IgD-negative memory B cell (primary cell): ENCODE data around the gene MSRB3. TPM values are rescaled to one million over a fixed set of nuclear protein-coding genes. Genes with fewer than 3 reads are reported as not detected.
"Not testable (repeated sequence)": the region's sequence is repeated elsewhere in the genome, so short reads cannot be mapped to it uniquely, and the experiment has no call there.

Experiments
- H3K27ac Mint-ChIP-seq, 3 donors: one replicate each; pipeline ENCODE4 v1.8.0; 2020 to 2022; ENCODE audit warnings: mild to moderate bottlenecking in 3 of 3, mixed read lengths in 3 of 3, moderate library complexity in 1 of 3
- H3K27me3 Mint-ChIP-seq: one replicate; pipeline ENCODE4 v1.8.0; 2021; ENCODE audit warnings: mixed read lengths
- H3K36me3 Mint-ChIP-seq: one replicate; pipeline ENCODE4 v1.8.0; 2020; ENCODE audit warnings: mild to moderate bottlenecking, mixed read lengths
- H3K4me1 Mint-ChIP-seq, 3 donors: one replicate each; pipeline ENCODE4 v1.8.0; 2020 to 2022; ENCODE audit warnings: mixed read lengths in 3 of 3, mild to moderate bottlenecking in 1 of 3
- H3K4me3 Mint-ChIP-seq, 4 donors: one replicate each; pipeline ENCODE4 v1.8.0; 2020 to 2022; ENCODE audit warnings: mild to moderate bottlenecking in 4 of 4, mixed read lengths in 4 of 4, moderate library complexity in 3 of 4
- H3K9me3 Mint-ChIP-seq, 3 donors: one replicate each; pipeline ENCODE4 v1.8.0; 2020 to 2021; ENCODE audit warnings: mixed read lengths in 3 of 3, mild to moderate bottlenecking in 1 of 3
- polyA plus RNA-seq: library from polyadenylated mRNA; unstranded; fragments of 300-500 nt; fragmentation: Illumina TruSeq; gene quantifications from one replicate; pipeline ENCODE4 v1.2.3, GENCODE V29; 2021

MSRB3 gene
- polyA plus RNA-seq, 1 donor from 2014 or later = not detected

DNA sequence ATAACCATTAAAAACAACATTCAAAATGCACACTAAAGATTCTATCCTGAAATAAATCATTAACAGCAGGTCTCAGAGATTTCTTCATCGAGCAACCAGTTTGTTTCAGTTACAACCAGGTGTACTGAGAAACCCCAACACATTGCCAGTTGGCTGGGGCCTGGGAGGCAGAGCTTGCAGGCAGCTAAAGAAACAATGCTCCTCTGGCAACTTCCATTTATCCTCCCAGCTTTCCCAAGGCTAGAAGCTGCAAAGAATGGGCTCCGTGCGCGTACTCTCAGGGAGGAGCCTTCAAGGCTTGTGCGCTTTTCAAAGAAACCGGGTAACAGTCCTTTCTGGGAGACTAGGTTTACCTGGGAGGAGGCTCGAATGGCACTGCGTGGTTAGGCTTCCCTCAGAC, 181.6 kb downstream of the MSRB3 start:
- Mint-ChIP-seq H3K27me3 (no peaks in the 10 kb centered on the region), H3K4me3 (no peak overlapping the region), H3K27ac (no peak overlapping the region), H3K4me1 (no peaks in the 10 kb centered on the region), H3K36me3 (no peaks in the 10 kb centered on the region), H3K9me3 (no peaks in the 10 kb centered on the region)

DNA sequence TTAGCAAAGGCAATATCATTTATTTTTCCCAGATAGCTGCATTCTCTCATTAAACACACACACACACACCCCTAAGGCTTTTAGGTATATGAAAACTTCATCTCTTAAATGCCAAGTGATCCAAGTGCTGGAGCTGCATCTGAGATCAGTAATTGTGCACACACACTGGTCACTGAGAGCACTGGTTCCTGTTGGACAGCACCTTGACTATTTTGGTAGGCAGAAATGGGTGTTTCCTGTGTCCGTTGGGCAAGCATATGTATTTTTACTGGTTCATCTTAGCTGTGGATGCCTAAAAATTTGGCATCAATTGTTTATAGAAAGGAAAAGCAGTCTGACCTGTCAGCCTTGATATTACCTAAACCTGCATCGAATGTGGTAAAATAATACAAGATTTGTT, 182.5 kb downstream of the MSRB3 start:
- no peaks in the 10 kb centered on the region for H3K27me3 Mint-ChIP-seq
- no peaks in the 10 kb centered on the region for H3K4me1 Mint-ChIP-seq
- no peaks in the 10 kb centered on the region for H3K9me3 Mint-ChIP-seq
- no peak overlapping the region for H3K4me3 Mint-ChIP-seq
- no peaks in the 10 kb centered on the region for H3K36me3 Mint-ChIP-seq
- no peak overlapping the region for H3K27ac Mint-ChIP-seq

DNA sequence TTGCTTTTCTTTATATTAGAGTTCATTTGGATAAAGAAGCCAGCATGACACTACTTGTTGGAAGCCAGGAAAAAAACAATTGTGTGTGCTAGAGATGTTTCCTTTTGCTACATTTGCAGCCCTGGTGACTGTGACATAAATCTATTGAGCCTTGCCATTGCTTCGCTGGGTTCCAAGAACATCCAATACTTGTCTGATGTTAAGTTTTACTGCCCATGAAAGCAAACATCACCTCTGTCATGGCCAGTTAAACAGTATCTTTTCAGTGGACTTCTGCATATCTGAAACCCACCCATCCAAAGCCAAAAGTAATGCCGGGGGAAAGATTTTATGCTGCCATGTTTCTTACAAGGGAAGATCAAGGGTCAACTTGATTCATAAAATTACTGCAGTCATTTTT, 184.0 kb downstream of the MSRB3 start:
- Mint-ChIP-seq H3K27me3 (no peaks in the 10 kb centered on the region), H3K9me3 (no peaks in the 10 kb centered on the region), H3K36me3 (no peaks in the 10 kb centered on the region), H3K4me3 (no peak overlapping the region), H3K4me1 (no peaks in the 10 kb centered on the region), H3K27ac (no peak overlapping the region)

DNA sequence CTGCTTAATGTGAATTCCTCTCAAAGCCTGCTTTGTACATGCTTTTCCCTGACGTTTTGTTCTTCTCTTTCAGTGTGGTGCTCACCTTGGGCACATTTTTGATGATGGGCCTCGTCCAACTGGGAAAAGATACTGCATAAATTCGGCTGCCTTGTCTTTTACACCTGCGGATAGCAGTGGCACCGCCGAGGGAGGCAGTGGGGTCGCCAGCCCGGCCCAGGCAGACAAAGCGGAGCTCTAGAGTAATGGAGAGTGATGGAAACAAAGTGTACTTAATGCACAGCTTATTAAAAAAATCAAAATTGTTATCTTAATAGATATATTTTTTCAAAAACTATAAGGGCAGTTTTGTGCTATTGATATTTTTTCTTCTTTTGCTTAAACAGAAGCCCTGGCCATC, 184.6 kb downstream of the MSRB3 start:
- Mint-ChIP-seq H3K27ac (no peak overlapping the region), H3K4me1 (no peaks in the 10 kb centered on the region), H3K27me3 (no peaks in the 10 kb centered on the region), H3K4me3 (no peak overlapping the region), H3K9me3 (no peaks in the 10 kb centered on the region), H3K36me3 (no peaks in the 10 kb centered on the region)

DNA sequence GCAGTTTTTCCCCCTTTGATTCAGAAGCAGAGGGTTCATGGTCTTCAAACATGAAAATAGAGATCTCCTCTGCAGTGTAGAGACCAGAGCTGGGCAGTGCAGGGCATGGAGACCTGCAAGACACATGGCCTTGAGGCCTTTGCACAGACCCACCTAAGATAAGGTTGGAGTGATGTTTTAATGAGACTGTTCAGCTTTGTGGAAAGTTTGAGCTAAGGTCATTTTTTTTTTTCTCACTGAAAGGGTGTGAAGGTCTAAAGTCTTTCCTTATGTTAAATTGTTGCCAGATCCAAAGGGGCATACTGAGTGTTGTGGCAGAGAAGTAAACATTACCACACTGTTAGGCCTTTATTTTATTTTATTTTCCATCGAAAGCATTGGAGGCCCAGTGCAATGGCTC, 185.1 kb downstream of the MSRB3 start:
- H3K36me3 Mint-ChIP-seq = no peaks in the 10 kb centered on the region
- no peaks in the 10 kb centered on the region for H3K4me1 Mint-ChIP-seq
- no peak overlapping the region for H3K4me3 Mint-ChIP-seq

DNA sequence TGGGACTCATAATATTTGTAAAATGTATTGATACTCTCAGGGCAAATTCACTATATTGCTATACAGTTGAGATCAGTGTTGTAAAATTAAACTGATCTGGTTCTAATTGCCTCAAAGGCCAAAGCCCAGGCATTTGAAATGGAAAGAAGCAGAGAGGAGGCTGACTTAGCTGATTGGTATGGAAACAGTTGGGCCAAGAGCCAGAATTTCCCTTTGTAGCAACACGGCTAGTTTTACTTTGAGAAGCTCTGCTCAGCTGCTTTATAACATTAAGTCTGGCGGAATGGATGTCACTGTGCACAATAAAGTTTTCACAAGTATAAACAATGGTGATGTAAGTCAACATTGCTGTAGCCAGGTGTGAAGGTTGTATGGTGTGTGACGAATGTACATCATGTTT, 186.4 kb downstream of the MSRB3 start:
- Mint-ChIP-seq H3K36me3 (no peaks in the 10 kb centered on the region), H3K4me1 (no peaks in the 10 kb centered on the region), H3K4me3 (no peak overlapping the region), H3K27ac (no peak overlapping the region), H3K27me3 (peaks cover 3% of the 10 kb centered on the region), H3K9me3 (no peaks in the 10 kb centered on the region)

More for the DNA sequence above, 185.1 kb downstream of the MSRB3 start:
- no peaks in the 10 kb centered on the region for H3K27me3 Mint-ChIP-seq
- H3K27ac Mint-ChIP-seq = no peak overlapping the region
- no peaks in the 10 kb centered on the region for H3K9me3 Mint-ChIP-seq

DNA sequence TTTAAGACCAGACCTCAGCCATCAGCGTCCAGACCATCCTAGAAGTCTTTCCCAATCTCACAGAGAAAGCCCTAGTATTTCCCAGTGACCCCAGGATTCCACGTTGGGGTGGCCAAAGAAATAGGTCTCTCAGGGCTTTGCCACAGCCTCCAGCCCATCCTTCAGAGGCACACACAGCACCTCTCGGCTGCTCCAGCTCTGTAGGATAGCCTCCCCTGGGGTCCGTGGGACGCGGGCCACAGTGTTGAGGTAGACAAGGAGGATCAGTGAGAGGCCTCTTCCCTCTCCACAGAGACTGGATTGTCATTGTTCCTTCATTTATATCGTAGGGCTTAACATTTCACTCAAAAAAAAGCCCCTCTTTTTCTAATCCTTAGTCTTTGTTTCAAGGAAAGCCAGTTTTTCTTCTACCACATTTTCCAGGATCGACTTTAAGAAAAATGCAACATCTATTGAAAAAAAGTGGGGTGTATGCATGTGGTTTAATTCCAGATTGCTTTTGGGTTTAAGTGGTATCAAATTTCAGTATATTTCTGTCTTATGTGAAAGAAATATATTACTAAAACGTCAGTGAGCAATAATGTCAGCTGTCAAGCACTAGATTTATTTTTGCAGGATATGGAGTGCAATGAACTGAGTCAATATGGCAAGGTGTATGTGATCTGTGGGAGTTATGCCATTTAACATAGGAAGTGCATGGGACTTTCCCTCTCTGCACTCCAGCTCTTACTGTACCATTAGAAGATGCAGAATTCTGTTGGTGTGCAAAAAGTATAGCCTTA, 187.5 kb downstream of the MSRB3 start:
- Mint-ChIP-seq H3K27me3 (peaks cover 3% of the 10 kb centered on the region), H3K4me1 (no peaks in the 10 kb centered on the region), H3K27ac (no peak overlapping the region), H3K4me3 (no peak overlapping the region), H3K36me3 (no peaks in the 10 kb centered on the region), H3K9me3 (no peaks in the 10 kb centered on the region)

DNA sequence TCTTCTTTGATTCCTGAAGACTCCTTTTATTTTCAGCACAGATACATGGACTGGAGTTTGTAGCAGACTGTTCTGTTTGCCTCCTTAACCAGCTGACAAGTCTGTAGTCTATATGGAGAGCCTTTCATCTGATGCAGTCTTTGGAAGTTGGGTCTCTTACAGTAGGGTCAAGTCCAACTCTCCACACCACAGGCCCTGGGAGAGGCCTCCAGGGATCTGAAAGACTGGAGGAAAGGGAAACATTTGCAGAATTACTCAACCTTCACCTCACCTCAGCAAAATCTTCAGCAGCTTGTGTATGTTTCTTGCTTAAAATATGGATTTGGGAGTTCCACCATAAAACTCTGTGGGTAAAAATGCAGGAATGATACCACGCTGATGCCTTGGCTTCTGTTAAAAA, 188.4 kb downstream of the MSRB3 start:
- no peak overlapping the region for H3K4me3 Mint-ChIP-seq

DNA sequence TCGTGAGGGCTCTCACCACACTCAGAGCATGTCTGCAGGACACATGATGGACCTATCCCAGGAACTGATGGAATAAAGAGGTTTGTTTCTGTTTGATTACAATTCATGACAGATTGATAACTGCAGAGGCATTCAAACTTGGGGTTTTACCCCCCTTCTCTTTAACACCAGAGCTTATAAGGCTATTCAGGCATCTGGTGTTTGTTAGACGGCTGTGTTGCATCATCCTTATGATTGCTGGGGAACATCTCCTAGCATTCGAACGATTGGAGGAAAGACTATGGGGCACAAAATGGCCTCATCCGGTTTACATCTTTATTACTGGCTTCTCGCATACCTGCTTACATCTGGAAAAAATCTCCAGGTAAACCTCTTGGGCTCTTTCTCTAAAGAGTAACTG, 191.8 kb downstream of the MSRB3 start:
- Mint-ChIP-seq H3K27me3 (peaks cover 3% of the 10 kb centered on the region), H3K9me3 (no peaks in the 10 kb centered on the region), H3K27ac (no peak overlapping the region), H3K4me3 (no peak overlapping the region), H3K36me3 (no peaks in the 10 kb centered on the region), H3K4me1 (no peaks in the 10 kb centered on the region)

More for the DNA sequence above, 188.4 kb downstream of the MSRB3 start:
- Mint-ChIP-seq H3K4me1 (no peaks in the 10 kb centered on the region), H3K36me3 (no peaks in the 10 kb centered on the region), H3K9me3 (no peaks in the 10 kb centered on the region), H3K27me3 (peaks cover 3% of the 10 kb centered on the region), H3K27ac (no peak overlapping the region)

DNA sequence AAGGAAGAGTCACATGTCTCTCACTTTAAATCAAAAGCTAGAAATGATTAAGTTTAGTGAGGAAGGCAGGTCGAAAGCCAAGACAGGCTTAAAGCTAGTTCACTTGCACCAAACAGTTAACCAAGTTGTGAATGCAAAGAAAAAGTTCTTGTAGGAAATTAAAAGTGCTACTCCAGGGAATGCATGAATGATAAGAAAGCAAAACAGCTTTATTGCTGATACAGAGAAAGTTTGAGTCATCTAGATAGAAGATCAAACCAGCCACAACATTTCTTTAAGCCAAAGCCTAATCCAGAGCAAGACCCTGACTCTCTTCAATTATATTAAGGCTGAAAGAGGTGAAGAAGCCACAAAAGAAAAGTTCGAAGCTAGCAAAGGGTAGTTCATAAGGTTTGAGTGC, 193.6 kb downstream of the MSRB3 start:
- no peaks in the 10 kb centered on the region for H3K36me3 Mint-ChIP-seq
- H3K4me3 Mint-ChIP-seq = no peak overlapping the region
- H3K4me1 Mint-ChIP-seq = no peaks in the 10 kb centered on the region
- H3K9me3 Mint-ChIP-seq = no peaks in the 10 kb centered on the region
- peaks cover 3% of the 10 kb centered on the region for H3K27me3 Mint-ChIP-seq
- no peak overlapping the region for H3K27ac Mint-ChIP-seq

DNA sequence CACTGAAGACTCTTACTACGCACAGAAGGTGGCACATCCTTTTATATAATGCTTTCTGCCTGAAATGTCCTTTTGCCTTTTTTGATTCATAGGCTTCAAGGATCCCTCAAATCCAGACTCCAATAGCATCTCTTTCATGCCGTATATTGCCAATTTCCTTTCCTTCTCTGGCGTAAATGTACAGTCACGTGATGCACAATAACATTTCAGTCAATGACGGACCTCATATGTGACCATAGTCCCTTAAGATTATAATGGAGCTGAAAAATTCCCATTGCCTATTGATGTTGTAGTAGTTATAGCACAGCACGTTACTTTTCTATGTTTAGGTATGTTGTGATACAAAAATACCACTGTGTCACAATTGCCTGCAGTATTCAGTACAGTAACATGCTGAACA, 196.3 kb downstream of the MSRB3 start:
- Mint-ChIP-seq H3K4me1 (no peaks in the 10 kb centered on the region), H3K27me3 (no peaks in the 10 kb centered on the region), H3K9me3 (no peaks in the 10 kb centered on the region), H3K4me3 (no peak overlapping the region), H3K36me3 (no peaks in the 10 kb centered on the region), H3K27ac (no peak overlapping the region)

DNA sequence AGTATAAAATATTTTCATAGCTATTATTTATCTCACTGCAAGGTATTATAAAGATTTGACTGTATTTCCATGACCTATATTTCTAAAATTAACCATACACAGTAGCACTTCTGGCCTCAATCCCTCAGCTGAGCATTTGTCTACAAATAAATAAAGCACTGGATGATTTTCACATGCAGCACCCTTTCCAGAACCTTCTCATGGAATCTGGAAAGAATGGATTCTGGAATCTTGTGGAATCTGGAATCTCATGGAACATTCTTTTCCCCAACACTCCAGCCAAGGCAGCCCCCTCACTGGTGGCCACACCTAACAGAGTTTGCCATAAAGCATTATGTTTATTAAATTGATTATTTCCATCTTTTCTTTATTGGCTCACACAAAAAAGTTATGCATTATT, 199.2 kb downstream of the MSRB3 start:
- Mint-ChIP-seq H3K27me3 (no peaks in the 10 kb centered on the region), H3K4me1 (no peaks in the 10 kb centered on the region), H3K4me3 (no peak overlapping the region), H3K36me3 (no peaks in the 10 kb centered on the region), H3K27ac (no peak overlapping the region), H3K9me3 (peaks cover 2 to 6% (median 2%) of the 10 kb centered on the region in 3 donors)

DNA sequence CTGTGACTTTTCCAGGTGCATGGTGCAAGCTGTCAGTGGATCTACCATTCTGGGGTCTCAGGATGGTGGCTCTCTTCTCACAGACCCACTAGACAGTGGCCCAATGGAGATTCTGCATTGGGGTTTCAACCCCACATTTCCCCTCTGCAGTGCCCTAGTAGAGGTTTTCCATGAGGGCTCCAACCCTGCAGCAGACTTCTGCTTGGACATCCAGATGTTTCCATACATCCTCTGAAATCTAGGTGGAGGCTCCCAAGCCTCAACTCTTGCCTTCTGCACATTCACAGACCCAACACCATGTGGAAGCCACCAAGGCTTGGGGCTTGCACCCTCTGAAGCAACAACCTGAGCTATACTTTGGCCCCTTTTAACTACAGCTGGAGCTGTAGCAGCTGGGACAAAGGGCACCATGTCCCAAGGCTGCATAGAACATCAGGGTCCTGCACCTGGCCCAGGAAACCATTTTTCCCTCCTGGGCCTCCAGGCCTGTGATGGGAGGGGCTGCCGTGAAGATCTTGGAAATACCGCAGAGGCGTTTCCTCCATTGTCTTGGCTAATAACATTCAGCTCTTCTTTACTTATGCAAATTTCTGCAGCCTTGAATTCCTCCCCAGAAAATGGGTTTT, 205.5 kb downstream of the MSRB3 start:
- peaks cover 14 to 20% (median 17%) of the 10 kb centered on the region in 3 donors for H3K9me3 Mint-ChIP-seq
- H3K36me3 Mint-ChIP-seq, H3K27ac Mint-ChIP-seq, H3K4me1 Mint-ChIP-seq, H3K27me3 Mint-ChIP-seq: not testable (repeated sequence)
- peak overlapping the region in 1 of 4 donors; percentile 59 for H3K4me3 Mint-ChIP-seq

DNA sequence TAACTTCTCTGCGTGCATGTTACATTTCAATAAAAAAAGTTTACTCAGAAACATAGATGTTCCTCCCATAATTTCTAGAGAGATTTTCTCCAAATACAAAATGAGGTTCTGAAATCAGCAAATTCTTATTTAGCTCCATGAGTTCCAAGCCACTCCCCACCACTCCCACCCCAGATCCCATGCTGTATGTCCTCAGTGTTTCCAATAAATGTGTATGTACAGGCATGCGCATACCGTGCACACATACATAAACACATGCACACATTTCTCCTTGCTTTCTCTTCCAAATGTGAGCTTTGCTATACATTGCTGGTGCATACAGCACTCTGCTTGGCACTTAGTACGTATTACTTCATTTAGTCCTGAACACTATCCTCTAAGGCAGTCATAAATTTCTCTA, 209.7 kb downstream of the MSRB3 start:
- H3K4me3 Mint-ChIP-seq = no peak overlapping the region
- peaks cover 0 to 2% (median 0%) of the 10 kb centered on the region in 3 donors for H3K4me1 Mint-ChIP-seq
- H3K27ac Mint-ChIP-seq = no peak overlapping the region
- peaks cover 13 to 15% (median 14%) of the 10 kb centered on the region in 3 donors for H3K9me3 Mint-ChIP-seq
- no peaks in the 10 kb centered on the region for H3K27me3 Mint-ChIP-seq
- H3K36me3 Mint-ChIP-seq = no peaks in the 10 kb centered on the region

DNA sequence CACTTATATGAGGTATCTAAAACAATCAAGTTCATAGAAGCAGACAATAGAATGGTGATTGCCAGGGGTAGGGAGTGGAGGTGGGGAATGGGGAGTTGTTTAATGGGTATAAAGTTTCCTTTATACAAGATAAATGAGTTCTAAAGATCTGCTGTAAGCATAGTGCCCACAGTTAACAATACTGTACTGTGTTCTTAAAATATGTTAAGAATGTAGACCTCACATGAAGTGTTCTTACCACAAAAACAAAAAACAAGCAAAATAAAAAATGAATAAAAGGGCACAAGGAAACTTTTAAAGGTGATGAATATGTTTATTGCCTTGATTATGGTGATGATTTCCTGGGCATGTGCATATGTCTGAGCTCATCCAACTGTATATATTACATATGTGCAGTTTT, 211.8 kb downstream of the MSRB3 start:
- H3K9me3 Mint-ChIP-seq = peaks cover 7 to 11% (median 8%) of the 10 kb centered on the region in 3 donors
- no peak overlapping the region for H3K4me3 Mint-ChIP-seq
- H3K4me1 Mint-ChIP-seq = no peaks in the 10 kb centered on the region
- H3K27ac Mint-ChIP-seq = no peak overlapping the region
- H3K27me3 Mint-ChIP-seq = no peaks in the 10 kb centered on the region
- H3K36me3 Mint-ChIP-seq = no peaks in the 10 kb centered on the region
